Spleen (tissue), 7 donors: ENCODE data around the gene ADARB2.

Source experiments
- POLR2A ChIP-seq, 3 donors: fragments of 450-650 bp; IDR thresholded peaks; one replicate each; pipeline ENCODE4 v1.5.1; 2017; ENCODE audit warnings: antibody characterized with exemption in 3 of 3, mild to moderate bottlenecking in 1 of 3
- TF ChIP-seq, protein P1 (sequence below), 11 experiments: fragments of 200-600 bp in 7 of 11; fragments of 450-650 bp in 4 of 11; sonication (generic) in 4 of 11; IDR thresholded peaks in 8 of 11; conservative IDR thresholded peaks in 3 of 11; 1 replicate in 7 of 11; 2 replicates in 4 of 11; pipeline versions ENCODE4 v1.4.0 to v1.8.0; 2016 to 2021; ENCODE audit warnings: antibody characterized with exemption in 11 of 11, inconsistent platforms in 4 of 11, mild to moderate bottlenecking in 1 of 11
- donor health status: DM: no; HTN: no; CAD: no; lungs with moderate emphysema.
- donor health status: DM: no; HTN: no; CAD: no.
- donor health status: DM: no; HTN: no; CAD: no.

DNA sequence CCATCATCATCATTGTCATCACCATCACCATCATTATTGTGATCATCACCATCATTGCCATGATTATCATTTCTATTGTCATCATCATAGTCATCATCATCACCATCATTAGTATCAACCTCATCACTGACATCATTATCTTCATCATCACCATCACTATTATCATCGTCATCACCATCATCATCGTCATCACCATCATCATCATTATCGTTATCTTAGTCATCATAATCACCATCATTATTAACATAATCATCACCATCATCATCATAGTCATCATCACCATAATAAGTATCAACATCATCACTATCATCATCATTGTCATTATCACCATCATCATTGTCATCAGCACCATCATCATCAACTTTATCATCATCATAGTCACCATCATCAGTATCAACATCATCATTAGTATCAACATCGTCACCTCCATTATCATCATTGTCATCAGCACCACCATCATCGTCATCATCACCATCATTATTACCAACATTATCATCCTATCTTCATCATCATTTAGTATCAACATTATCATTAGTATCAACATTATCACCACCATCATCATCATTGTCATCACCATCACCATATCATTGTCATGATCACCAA, 241.3 kb downstream of the ADARB2 start:
- TF ChIP-seq, protein P1, sequence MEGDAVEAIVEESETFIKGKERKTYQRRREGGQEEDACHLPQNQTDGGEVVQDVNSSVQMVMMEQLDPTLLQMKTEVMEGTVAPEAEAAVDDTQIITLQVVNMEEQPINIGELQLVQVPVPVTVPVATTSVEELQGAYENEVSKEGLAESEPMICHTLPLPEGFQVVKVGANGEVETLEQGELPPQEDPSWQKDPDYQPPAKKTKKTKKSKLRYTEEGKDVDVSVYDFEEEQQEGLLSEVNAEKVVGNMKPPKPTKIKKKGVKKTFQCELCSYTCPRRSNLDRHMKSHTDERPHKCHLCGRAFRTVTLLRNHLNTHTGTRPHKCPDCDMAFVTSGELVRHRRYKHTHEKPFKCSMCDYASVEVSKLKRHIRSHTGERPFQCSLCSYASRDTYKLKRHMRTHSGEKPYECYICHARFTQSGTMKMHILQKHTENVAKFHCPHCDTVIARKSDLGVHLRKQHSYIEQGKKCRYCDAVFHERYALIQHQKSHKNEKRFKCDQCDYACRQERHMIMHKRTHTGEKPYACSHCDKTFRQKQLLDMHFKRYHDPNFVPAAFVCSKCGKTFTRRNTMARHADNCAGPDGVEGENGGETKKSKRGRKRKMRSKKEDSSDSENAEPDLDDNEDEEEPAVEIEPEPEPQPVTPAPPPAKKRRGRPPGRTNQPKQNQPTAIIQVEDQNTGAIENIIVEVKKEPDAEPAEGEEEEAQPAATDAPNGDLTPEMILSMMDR (IDR thresholded peaks at IDR 0.05 in 8 of 11, conservative IDR thresholded peaks at IDR 0.05 in 3 of 11): no peak
- TF ChIP-seq POLR2A (IDR thresholded peaks at IDR 0.05): no peak
